ENCODE results near the gene ACAN.
A peak's percentile ranks its signal among the peaks of the same experiment; 100 is the strongest.

DNA sequence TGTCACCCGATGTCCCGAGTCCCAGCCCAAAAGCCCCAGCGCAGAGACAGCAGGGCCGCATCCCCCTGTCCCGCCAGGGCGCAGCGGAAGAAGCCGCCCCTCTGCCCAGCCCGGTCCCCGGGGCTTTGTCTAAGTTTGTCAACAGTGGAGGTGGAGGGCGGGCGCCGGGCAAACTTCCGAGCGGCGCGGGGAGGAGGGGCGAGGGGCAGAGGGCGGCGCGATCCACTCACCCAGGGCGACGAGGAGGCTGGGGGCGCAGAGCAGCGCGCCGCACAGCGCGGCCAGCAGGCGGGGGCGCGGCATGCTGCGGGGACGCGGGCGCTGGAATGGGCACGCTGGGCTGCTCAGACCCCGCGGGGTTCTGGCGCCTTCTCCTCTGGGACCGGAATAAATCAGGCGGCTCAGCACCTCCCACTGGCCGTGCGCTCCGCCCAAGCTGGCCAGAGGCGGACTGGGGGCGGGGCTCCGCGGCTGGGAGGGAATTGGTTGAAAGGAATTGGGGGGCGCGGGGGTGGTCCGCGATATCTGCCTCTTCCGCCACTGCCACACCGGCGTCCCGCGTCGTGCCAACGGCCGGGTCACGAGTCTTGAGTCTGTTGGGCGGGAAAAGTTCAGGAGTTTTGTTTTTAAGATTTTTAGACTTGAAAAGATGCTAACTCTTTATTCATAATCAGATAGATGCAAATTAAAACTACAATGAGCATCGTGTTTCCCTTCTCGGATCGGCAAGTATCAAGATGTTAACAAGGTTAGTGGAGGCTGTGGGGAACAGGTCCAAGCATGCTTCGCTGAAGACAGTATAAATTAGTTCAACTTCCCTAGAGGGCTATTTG lies 110.0 kb downstream of the ACAN start, which contains the start of gene MFGE8:
- TF ChIP-seq HLTF (IDR thresholded peaks at IDR 0.05) (no peak), PHB2 (IDR thresholded peaks at IDR 0.05; ENCODE audit: low read depth) (no peak), ZNF695 (CRISPR knock-in tag; IDR thresholded peaks at IDR 0.05) (no peak), RFX5 (IDR thresholded peaks at IDR 0.05; ENCODE audit: low read depth, low read length) (no peak), COPS2 (conservative IDR thresholded peaks at IDR 0.05) (no peak), MYC (IDR thresholded peaks at IDR 0.05; ENCODE audit: low read depth, low read length) (0 out of 2 replicates have a peak, but pooled peaks have one; percentile 42), MYC (CRISPR knock-in tag; IDR thresholded peaks at IDR 0.05; ENCODE audit: borderline replicate concordance, low read depth) (no peak)
- TF ChIP-seq, protein P1, sequence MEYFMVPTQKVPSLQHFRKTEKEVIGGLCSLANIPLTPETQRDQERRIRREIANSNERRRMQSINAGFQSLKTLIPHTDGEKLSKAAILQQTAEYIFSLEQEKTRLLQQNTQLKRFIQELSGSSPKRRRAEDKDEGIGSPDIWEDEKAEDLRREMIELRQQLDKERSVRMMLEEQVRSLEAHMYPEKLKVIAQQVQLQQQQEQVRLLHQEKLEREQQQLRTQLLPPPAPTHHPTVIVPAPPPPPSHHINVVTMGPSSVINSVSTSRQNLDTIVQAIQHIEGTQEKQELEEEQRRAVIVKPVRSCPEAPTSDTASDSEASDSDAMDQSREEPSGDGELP (CRISPR knock-in tag; IDR thresholded peaks at IDR 0.05; ENCODE audit: borderline replicate concordance): no peak; the same call in 1 of the 2 replicates
- TF ChIP-seq, protein P2, sequence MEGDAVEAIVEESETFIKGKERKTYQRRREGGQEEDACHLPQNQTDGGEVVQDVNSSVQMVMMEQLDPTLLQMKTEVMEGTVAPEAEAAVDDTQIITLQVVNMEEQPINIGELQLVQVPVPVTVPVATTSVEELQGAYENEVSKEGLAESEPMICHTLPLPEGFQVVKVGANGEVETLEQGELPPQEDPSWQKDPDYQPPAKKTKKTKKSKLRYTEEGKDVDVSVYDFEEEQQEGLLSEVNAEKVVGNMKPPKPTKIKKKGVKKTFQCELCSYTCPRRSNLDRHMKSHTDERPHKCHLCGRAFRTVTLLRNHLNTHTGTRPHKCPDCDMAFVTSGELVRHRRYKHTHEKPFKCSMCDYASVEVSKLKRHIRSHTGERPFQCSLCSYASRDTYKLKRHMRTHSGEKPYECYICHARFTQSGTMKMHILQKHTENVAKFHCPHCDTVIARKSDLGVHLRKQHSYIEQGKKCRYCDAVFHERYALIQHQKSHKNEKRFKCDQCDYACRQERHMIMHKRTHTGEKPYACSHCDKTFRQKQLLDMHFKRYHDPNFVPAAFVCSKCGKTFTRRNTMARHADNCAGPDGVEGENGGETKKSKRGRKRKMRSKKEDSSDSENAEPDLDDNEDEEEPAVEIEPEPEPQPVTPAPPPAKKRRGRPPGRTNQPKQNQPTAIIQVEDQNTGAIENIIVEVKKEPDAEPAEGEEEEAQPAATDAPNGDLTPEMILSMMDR (IDR thresholded peaks at IDR 0.05 in 2 of 3, conservative IDR thresholded peaks at IDR 0.05 in 1 of 3; ENCODE audit: insufficient read depth in 2 of 3, low read depth in 1 of 3, low read length in 3 of 3): peak in 2 of 3 experiments; percentile 15; a peak in 1 of 6 replicates
- TF ChIP-seq, protein P3, sequence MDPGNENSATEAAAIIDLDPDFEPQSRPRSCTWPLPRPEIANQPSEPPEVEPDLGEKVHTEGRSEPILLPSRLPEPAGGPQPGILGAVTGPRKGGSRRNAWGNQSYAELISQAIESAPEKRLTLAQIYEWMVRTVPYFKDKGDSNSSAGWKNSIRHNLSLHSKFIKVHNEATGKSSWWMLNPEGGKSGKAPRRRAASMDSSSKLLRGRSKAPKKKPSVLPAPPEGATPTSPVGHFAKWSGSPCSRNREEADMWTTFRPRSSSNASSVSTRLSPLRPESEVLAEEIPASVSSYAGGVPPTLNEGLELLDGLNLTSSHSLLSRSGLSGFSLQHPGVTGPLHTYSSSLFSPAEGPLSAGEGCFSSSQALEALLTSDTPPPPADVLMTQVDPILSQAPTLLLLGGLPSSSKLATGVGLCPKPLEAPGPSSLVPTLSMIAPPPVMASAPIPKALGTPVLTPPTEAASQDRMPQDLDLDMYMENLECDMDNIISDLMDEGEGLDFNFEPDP (CRISPR knock-in tag; IDR thresholded peaks at IDR 0.05): no peak
- TF ChIP-seq, protein P4, sequence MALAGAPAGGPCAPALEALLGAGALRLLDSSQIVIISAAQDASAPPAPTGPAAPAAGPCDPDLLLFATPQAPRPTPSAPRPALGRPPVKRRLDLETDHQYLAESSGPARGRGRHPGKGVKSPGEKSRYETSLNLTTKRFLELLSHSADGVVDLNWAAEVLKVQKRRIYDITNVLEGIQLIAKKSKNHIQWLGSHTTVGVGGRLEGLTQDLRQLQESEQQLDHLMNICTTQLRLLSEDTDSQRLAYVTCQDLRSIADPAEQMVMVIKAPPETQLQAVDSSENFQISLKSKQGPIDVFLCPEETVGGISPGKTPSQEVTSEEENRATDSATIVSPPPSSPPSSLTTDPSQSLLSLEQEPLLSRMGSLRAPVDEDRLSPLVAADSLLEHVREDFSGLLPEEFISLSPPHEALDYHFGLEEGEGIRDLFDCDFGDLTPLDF (CRISPR knock-in tag; IDR thresholded peaks at IDR 0.05): no peak

All from K562 (cell line).